Trophoblast cell (in vitro differentiated cells and primary cell): ENCODE results near the gene ORAI1.
A peak's percentile ranks its signal among the peaks of the same experiment; 100 is the strongest.
"Not testable (repeated sequence)": the region's sequence is repeated elsewhere in the genome, so short reads cannot be mapped to it uniquely, and the experiment has no call there.

ENCODE experiments used
- DNase-seq, 2 donors: peaks; one replicate each; pipeline ENCODE4 v3.0.0-alpha.2; 2016
- H2AFZ ChIP-seq: 2 replicates; pipeline ENCODE4 v1.6.1; 2013; ENCODE audit warnings: low read length, moderate library complexity, mild to moderate bottlenecking; ENCODE audit not compliant: insufficient read depth, poor library complexity
- H2AK5ac ChIP-seq: 2 replicates; pipeline ENCODE4 v1.6.1; 2013; ENCODE audit warnings: mild to moderate bottlenecking, low read length
- H2BK120ac ChIP-seq: 2 replicates; pipeline ENCODE4 v1.6.1; 2013; ENCODE audit warnings: low read length, mild to moderate bottlenecking, moderate library complexity; ENCODE audit not compliant: insufficient read depth, poor library complexity
- H2BK12ac ChIP-seq: 2 replicates; pipeline ENCODE4 v1.6.1; 2013; ENCODE audit warnings: mild to moderate bottlenecking, low read length, moderate library complexity
- H2BK5ac ChIP-seq: 2 replicates; pipeline ENCODE4 v1.6.1; 2013; ENCODE audit warnings: low read length, low read depth, moderate library complexity, mild to moderate bottlenecking; ENCODE audit not compliant: poor library complexity
- H3K14ac ChIP-seq: 2 replicates; pipeline ENCODE4 v1.6.1; 2013; ENCODE audit warnings: mild to moderate bottlenecking, low read length
- H3K18ac ChIP-seq: 2 replicates; pipeline ENCODE4 v1.6.1; 2013; ENCODE audit warnings: mild to moderate bottlenecking, low read length
- H3K23ac ChIP-seq: 2 replicates; pipeline ENCODE4 v1.6.1; 2013; ENCODE audit warnings: low read length
- H3K27ac ChIP-seq: 2 replicates; pipeline ENCODE4 v1.5.1; 2013; ENCODE audit warnings: low read depth, mild to moderate bottlenecking, inconsistent platforms, low read length, moderate library complexity
- H3K27me3 ChIP-seq: 2 replicates; pipeline ENCODE4 v1.6.1; 2013; ENCODE audit warnings: inconsistent platforms, mild to moderate bottlenecking, low read length, moderate library complexity; ENCODE audit not compliant: insufficient read depth
- H3K36me3 ChIP-seq, 2 experiments: 1 replicate in 1 of 2; 2 replicates in 1 of 2; pipeline ENCODE4 v1.6.1; 2013; ENCODE audit warnings: low read length in 2 of 2, mild to moderate bottlenecking in 2 of 2, moderate library complexity in 1 of 2; ENCODE audit not compliant: insufficient read depth in 2 of 2, control insufficient read depth in 1 of 2
- H3K4ac ChIP-seq: 2 replicates; pipeline ENCODE4 v1.6.1; 2013; ENCODE audit warnings: low read depth, mild to moderate bottlenecking, low read length, moderate library complexity
- H3K4me1 ChIP-seq, 2 experiments: 1 replicate in 1 of 2; 2 replicates in 1 of 2; pipeline ENCODE4 v1.6.1; 2013; ENCODE audit warnings: low read length in 2 of 2, mild to moderate bottlenecking in 2 of 2, moderate library complexity in 1 of 2; ENCODE audit not compliant: insufficient read depth in 2 of 2, control insufficient read depth in 1 of 2
- H3K4me2 ChIP-seq: 2 replicates; pipeline ENCODE4 v1.6.1; 2013; ENCODE audit warnings: inconsistent platforms, mild to moderate bottlenecking, low read length, moderate library complexity
- H3K4me3 ChIP-seq: 2 replicates; pipeline ENCODE4 v1.5.1; 2013; ENCODE audit warnings: mild to moderate bottlenecking, low read depth, low read length, inconsistent platforms
- H3K79me1 ChIP-seq: one replicate; pipeline ENCODE4 v1.6.1; 2013; ENCODE audit warnings: low read length
- H3K79me2 ChIP-seq: 2 replicates; pipeline ENCODE4 v1.6.1; 2013; ENCODE audit warnings: low read length, mild to moderate bottlenecking; ENCODE audit not compliant: control insufficient read depth, insufficient read depth, poor library complexity
- H3K9ac ChIP-seq: 2 replicates; pipeline ENCODE4 v1.6.1; 2013; ENCODE audit warnings: mild to moderate bottlenecking, low read length
- H3K9me3 ChIP-seq: 2 replicates; pipeline ENCODE4 v1.6.1; 2013; ENCODE audit warnings: low read depth, mild to moderate bottlenecking, control low read depth, inconsistent platforms, low read length; ENCODE audit not compliant: insufficient read depth
- H4K12ac ChIP-seq: 2 replicates; pipeline ENCODE4 v1.6.1; 2013; ENCODE audit warnings: low read depth, mild to moderate bottlenecking, low read length, moderate library complexity
- H4K8ac ChIP-seq: 2 replicates; pipeline ENCODE4 v1.6.1; 2013; ENCODE audit warnings: low read depth, mild to moderate bottlenecking, low read length, moderate library complexity
- H4K91ac ChIP-seq: one replicate; pipeline ENCODE4 v1.6.1; 2013; ENCODE audit warnings: low read depth, mild to moderate bottlenecking, low read length, moderate library complexity
- WGBS: extraction: QIAGEN DNeasy Blood & Tissue Kit; methylation state at CpG from one replicate; pipeline ENCODE4 v1.1.7; 2013; ENCODE audit warnings: missing lambda C conversion rate; ENCODE audit not compliant: insufficient read length, insufficient coverage; ENCODE audit errors: extremely low coverage; 5-methylcytosine and 5-hydroxymethylcytosine counted together

ORAI1 gene

DNA sequence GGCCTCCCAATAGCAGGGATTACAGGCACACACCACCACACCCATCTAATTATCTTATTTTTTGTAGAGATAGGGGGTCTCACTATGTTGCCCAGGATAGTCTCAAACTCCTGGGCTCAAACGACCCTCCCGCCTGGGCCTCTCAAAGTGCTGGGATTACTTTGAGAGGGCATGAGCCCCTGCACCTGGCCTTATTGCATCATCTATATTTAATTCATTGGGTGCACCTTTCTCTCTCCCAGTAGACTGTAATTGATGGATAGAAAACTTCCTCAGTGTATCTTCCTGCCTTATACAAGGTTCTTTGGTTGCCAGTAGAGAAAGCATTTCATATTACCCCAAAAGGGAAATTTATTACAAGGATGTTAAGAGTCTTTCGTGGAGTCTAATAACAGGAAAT, 52.0 kb downstream of the ORAI1 start:
- Histone ChIP-seq H3K79me2 (no peaks in the 10 kb centered on the region), H3K4me3 (no peak overlapping the region), H4K12ac (no peak overlapping the region), H2AK5ac (no peak overlapping the region), H4K91ac (no peak overlapping the region), H3K4me2 (no peak overlapping the region), H3K14ac (no peak overlapping the region), H4K8ac (no peak overlapping the region), H3K9me3 (no peaks in the 10 kb centered on the region), H3K4ac (no peak overlapping the region), H3K18ac (no peak overlapping the region), H3K79me1 (no peaks in the 10 kb centered on the region), H2AFZ (no peak overlapping the region), H3K4me1 (no peaks in the 10 kb centered on the region), H3K36me3 (no peaks in the 10 kb centered on the region), H3K27ac (no peak overlapping the region), H3K27me3 (no peaks in the 10 kb centered on the region), H3K23ac (no peak overlapping the region), H3K9ac (no peak overlapping the region), H2BK5ac (no peak overlapping the region), H2BK120ac (no peak overlapping the region), H2BK12ac (no peak overlapping the region)
- no peak for DNase-seq
- no CpG with 5 or more reads among the region's 3 CpGs for WGBS

DNA sequence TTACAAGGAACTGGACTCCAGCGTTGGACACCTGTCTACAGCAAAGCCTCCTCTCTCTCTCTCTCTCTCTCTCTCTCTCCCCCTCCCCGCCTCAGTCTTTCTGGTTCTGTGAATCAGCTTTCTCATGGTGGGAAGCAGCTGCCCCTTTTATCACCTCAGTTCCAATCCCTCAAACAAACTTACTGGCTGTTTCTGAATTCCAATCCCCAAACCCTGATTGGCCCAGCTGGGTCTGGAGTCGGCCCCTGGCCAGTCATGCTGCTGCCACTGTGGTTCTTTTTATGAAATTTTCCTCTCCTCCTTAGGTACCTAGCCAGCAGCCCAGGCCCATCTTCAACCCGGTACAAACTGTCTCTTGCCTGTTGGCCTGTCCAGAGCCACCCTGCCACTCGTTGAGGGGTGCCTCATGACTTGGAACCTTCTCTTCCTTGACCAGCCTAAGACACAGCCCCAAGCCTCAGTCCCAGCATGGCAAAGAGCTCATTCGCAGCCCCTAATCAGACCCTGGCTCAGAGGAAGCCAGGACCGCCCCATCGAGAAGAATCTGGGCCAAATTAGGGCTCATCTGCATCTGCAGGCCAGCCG, 52.5 kb downstream of the ORAI1 start:
- H3K79me2 ChIP-seq: no peaks in the 10 kb centered on the region
- H3K9me3 ChIP-seq: no peaks in the 10 kb centered on the region
- H3K27me3 ChIP-seq: no peaks in the 10 kb centered on the region
- no peaks in the 10 kb centered on the region for H3K36me3 ChIP-seq
- no CpG with 5 or more reads among the region's 9 CpGs for WGBS
- H4K8ac ChIP-seq: no peak overlapping the region
- no peaks in the 10 kb centered on the region for H3K79me1 ChIP-seq
- H3K4me2 ChIP-seq: no peak overlapping the region
- no peak overlapping the region for H2AFZ ChIP-seq
- H3K4ac ChIP-seq: no peak overlapping the region
- H4K91ac ChIP-seq: no peak overlapping the region
- no peak overlapping the region for H2BK120ac ChIP-seq
- no peak overlapping the region for H3K23ac ChIP-seq
- H3K14ac ChIP-seq: no peak overlapping the region
- no peak overlapping the region for H3K9ac ChIP-seq
- no peak overlapping the region for H2AK5ac ChIP-seq
- no peak overlapping the region for H4K12ac ChIP-seq
- no peak overlapping the region for H2BK5ac ChIP-seq
- no peak for DNase-seq
- no peak overlapping the region for H2BK12ac ChIP-seq
- no peak overlapping the region for H3K4me3 ChIP-seq
- no peak overlapping the region for H3K27ac ChIP-seq
- no peaks in the 10 kb centered on the region for H3K4me1 ChIP-seq
- no peak overlapping the region for H3K18ac ChIP-seq

DNA sequence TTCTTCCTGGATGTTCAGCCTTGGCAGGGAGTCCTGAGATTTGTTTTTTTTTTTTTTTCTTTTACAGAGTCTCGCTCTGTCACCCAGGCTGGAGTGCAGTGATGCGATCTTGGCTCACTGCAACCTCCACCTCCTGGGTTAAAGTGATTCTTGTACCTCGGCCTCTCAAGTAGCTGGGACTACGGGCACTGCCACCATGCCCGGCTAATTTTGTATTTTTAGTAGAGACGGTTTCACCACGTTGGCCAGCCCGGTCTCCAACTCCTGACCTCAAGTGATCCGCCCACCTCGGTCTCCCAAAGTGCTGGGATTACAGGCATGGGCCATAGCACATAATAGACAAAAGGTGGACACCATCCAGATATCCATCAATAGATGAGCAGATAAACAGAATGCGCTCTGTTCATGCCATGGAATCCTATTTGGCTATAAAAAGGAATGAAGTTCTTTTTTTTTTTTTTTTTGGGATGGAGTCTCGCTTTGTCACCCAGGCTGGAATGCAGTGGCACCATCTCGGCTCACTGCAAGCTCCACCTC, 53.4 kb downstream of the ORAI1 start:
- H3K4me2 ChIP-seq, H3K23ac ChIP-seq, H3K27ac ChIP-seq, H3K27me3 ChIP-seq, H3K4me3 ChIP-seq, H3K14ac ChIP-seq, H2BK12ac ChIP-seq, H4K91ac ChIP-seq, H3K4ac ChIP-seq, H4K12ac ChIP-seq, H2AFZ ChIP-seq, H3K79me2 ChIP-seq, H3K4me1 ChIP-seq, H3K9ac ChIP-seq, H2AK5ac ChIP-seq, H3K18ac ChIP-seq, H3K36me3 ChIP-seq, H2BK5ac ChIP-seq, H3K79me1 ChIP-seq, H3K9me3 ChIP-seq, H2BK120ac ChIP-seq: not testable (repeated sequence)
- peak overlapping the region; percentile 10 for H4K8ac ChIP-seq
- DNase-seq: peak; percentile 57 to 91
- no CpG with 5 or more reads among the region's 13 CpGs for WGBS

DNA sequence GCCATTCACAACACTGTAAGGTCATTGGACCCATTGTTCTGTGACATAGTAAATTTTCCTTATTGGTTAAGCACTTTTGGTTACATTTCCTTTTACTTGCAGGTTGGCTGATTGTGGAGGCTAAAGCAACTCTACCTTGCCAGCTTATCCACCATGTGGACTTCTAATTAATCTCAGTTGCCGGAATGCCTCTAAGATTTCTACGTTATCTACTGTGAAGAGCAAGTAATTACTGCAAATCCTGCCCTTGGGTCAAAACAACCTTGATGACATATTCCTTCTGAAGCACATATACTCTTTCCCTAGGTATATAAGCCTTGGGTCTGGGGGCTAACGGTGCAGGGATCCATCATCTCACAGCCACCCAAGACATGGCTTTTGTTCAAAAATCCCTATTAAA, 62.6 kb downstream of the ORAI1 start:
- no CpG with 5 or more reads among the region's 3 CpGs for WGBS
- H3K79me2 ChIP-seq: no peaks in the 10 kb centered on the region

More for the DNA sequence above, 62.6 kb downstream of the ORAI1 start:
- H2BK12ac ChIP-seq: no peak overlapping the region
- H2AK5ac ChIP-seq: no peak overlapping the region
- no peaks in the 10 kb centered on the region for H3K36me3 ChIP-seq
- no peak overlapping the region for H3K18ac ChIP-seq
- no peak overlapping the region for H2BK120ac ChIP-seq
- H3K27me3 ChIP-seq: no peaks in the 10 kb centered on the region
- no peak overlapping the region for H3K23ac ChIP-seq
- no peak overlapping the region for H3K9ac ChIP-seq
- H4K8ac ChIP-seq: no peak overlapping the region
- no peak overlapping the region for H3K14ac ChIP-seq
- no peak overlapping the region for H2AFZ ChIP-seq
- H2BK5ac ChIP-seq: no peak overlapping the region
- H3K4me1 ChIP-seq: no peaks in the 10 kb centered on the region
- H3K4me2 ChIP-seq: no peak overlapping the region
- H3K79me1 ChIP-seq: no peaks in the 10 kb centered on the region
- H3K9me3 ChIP-seq: no peaks in the 10 kb centered on the region
- no peak overlapping the region for H4K12ac ChIP-seq
- H4K91ac ChIP-seq: no peak overlapping the region
- no peak overlapping the region for H3K27ac ChIP-seq
- H3K4ac ChIP-seq: no peak overlapping the region
- no peak overlapping the region for H3K4me3 ChIP-seq
- DNase-seq: no peak
